SK-N-DZ (cell line): ENCODE measurements around the gene CSGALNACT2.
"Not testable (repeated sequence)": the region's sequence is repeated elsewhere in the genome, so short reads cannot be mapped to it uniquely, and the experiment has no call there.

ENCODE experiments used
- DNase-seq: peaks from one replicate; pipeline ENCODE4 v3.0.0-alpha.2; 2015; ENCODE audit warnings: low spot score

CSGALNACT2 gene

DNA sequence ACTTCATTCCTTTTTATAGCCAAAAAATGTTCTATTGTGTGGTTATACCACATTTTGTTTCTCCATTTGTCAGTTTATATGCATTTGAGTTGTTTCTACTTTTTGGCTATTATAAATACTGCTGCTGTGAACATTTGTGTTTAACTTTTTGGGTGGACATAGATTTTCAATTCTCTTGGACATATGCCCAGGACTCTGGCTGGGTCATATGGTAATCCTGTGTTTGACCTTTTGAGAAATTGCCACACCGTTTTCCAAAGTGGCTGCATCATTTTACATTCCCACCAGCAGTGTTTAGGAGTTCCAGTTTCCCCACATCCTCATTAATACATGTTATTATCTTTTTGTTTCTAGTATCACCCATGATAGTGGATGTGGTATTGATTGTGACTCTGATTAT, 39.4 kb downstream of the CSGALNACT2 start:
- DNase-seq, result no peak

GRCh38 chr10:43181146-43181545, 42.9 kb downstream of the CSGALNACT2 start:
- no peak for DNase-seq

DNA sequence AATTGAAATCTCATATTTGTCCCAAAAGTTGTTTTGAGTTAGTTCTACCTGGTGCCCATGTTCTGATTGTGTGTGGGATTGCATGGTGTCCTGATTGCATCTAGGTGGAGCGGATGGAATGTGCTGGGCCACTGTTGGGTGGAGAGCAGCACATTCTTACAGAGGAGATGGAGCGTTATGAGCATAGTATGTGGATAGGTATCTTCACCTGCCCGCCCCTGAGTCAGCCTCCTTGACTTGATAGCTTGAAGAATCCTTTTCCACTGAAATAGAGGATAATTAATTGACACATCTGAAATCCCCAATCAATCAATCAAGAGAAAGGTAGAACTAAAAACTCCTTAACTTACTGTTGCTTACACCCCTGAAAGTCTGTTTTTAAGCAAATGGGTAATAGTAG, 45.5 kb downstream of the CSGALNACT2 start:
- DNase-seq, result not testable (repeated sequence)

DNA sequence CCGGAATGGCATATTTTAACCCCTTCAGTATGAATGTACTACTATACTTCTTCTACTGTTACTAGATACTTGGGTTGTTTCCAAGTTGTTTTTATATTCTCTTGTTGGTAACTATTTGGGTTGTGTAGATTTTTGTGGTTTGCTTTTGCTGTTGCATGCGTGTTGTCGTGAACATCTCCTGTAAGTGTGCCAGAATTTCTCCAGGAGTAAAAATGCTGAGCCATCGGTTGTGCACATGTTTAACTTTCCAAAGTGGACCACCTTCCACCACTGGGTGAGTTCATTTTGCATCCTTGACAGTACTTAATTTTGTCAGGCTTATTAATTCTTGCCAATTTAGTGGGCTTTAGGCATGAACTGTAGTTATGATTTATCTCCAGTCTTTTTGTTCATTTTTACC, 47.9 kb downstream of the CSGALNACT2 start:
- DNase-seq, result no peak

DNA sequence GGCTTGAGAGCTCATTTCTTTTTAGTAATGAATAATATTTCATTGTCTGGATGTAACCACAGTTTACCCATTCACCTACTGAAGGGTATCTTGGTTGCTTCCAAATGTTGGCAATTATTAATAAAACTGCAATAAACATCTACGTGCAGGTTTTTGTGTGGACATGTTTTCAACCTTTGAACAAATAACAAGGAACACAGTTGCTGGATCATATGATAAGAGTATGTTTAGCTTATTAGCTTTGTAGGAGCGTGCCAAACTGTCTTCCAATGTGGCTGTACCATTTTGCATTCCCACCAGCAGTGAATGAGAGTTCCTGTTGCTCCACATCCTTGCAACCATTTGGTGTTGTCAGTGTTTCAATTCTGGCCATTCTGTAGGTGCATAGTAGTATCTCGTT, 49.0 kb downstream of the CSGALNACT2 start:
- DNase-seq, result no peak

DNA sequence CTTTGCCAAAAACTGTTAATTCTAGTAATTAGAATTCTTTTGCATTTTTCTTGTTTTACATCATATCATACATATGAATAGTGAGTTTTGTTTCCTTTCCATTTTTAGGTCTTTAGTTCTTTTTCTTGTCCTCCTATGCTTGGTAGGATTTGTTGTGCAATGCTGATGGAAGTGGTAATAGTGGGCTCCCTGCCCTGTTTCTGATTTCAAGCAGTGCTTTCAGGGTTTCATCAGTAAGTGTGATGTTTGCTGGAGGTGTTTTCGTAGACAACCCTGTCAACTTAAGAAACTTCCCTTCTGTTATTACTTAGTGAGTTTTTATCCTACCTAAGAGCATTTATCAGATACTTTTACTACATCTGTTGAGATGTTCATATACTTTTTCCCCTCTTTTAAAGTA, 50.5 kb downstream of the CSGALNACT2 start:
- no peak for DNase-seq

GRCh38 chr10:43190289-43190688, 52.0 kb downstream of the CSGALNACT2 start:
- DNase-seq, result no peak

GRCh38 chr10:43190775-43191174, 52.5 kb downstream of the CSGALNACT2 start:
- no peak for DNase-seq

DNA sequence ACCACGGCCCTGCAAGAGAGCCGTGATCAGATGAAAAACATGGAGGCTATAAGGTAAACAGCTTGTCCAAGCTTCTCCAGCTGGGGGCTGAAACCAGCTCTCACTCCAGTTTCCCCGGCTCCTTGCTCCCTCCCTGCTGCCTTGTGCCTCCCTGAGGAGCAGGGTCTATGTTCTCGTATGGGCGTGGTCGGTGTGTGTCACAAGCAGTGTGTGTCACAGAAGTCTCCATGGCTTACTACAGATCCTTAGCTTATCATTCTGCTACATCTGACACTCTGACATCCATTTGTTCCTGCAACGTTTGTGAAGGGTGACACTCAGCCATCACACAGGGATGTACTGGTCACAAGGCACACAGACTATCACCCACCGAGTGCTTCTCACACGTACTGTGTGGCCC, 54.6 kb downstream of the CSGALNACT2 start:
- DNase-seq, result no peak

DNA sequence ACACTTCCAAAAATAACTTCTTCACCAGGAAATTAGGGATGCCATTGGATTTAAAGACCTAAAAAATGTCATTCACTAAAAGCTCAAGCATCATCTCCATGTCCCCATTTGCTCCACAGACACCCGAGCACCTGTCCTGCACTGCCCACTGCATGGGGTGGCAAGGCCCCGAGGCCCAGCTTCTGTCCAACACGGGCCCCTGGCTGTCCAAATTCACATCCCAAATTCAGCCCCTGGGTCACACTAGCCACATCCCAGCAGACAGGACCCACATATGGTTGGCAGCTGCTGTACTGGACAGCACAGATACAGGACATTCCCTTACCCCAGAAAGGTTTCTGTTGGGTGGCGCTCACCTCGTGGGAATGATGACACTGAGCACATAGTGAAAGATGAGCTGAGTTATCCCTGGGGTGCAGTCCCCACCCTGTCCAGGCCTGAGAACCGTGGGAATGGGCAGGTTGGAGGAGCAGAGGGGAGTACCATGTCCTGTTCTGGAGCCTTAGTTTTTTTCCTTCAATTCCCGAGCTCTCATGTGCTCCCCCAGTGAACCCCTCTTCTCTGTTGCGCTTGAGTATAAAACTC, 55.3 kb downstream of the CSGALNACT2 start:
- DNase-seq, result no peak

DNA sequence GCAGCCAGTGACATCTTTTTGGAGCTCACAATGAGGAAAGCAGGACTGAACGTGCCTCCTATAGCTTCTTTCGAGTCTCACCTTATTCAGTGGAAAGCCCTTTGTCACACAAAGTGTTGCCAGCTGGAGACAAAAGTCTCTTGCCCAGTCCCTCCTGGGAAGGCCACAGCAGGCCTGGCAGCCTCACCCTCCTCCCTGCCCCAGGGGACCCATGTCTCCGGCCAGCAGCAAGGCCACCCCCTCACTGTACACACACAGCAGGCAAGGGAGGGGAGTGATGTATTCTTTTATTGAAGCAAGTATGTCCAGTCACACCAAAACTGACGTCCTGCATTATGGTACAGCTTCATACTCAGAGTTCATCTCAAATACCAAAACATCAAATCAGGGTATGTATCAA, 56.0 kb downstream of the CSGALNACT2 start:
- DNase-seq, result no peak

- DNase-seq, result no peak
Observed at GRCh38 chr10:43194859-43195258, 56.6 kb downstream of the CSGALNACT2 start.

DNA sequence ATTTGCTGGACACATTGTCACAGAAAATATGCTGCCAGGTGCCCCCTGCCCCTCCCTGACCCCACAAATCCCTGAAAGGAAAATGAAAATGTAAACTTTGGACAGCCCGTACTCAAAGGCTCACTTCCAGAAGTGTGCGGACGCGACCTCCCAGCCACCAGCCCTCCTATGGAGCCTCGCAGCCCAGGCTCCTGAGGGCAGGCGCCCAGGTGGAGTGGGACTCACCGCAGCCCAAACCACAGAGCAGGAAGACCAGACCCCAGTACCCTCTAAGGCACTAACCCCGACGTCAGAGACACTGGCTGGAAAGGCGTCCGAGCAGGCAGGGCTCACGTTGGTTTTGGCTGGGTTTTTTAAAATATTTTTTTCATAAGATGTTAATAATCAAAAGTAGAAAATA, 57.3 kb downstream of the CSGALNACT2 start:
- DNase-seq, result no peak

- no peak for DNase-seq
Observed at GRCh38 chr10:43196131-43196980, 58.1 kb downstream of the CSGALNACT2 start.

DNA sequence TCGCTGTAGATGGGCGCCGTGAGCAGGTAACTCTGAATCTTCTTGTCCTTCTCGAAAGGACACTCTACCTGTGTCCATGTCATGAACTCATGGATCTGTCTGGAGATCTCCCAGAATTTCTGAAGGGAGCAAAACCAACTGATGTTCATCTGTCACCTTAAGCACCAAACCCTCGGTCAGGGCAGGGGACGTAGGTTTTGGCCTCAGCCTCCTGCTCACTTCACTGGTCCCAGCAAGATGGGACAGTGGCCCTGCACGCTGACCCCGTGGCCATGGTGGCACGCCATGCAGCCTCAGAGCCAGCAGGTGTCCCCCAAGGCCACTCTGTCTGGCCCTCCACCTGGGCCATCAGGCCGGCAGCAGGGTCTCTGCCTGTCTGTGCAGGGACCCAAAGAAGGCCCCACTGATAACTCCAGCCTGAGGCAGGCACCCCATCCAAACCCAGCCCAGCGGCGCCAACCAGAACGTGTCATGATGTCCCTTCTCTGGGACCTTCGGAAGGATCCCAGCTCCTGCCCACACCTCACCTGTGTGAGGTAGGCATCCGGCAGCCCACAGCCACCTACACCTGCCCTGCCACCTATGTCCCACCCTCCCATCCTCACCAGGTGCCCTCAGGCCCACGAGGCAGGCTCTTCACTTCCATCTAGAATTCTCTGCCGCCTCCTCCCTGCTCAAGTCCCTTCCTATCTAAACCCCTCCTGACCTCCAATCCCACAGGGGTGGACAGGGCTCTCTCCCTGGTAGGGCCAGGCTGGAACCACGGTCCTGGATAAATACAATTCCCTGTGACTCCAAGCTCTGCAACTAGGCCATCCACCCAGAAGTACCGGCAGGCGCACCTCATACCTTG, 59.0 kb downstream of the CSGALNACT2 start:
- no peak for DNase-seq

- DNase-seq, result peak; percentile 36
Observed at GRCh38 chr10:43197834-43198681, 59.8 kb downstream of the CSGALNACT2 start.

DNA sequence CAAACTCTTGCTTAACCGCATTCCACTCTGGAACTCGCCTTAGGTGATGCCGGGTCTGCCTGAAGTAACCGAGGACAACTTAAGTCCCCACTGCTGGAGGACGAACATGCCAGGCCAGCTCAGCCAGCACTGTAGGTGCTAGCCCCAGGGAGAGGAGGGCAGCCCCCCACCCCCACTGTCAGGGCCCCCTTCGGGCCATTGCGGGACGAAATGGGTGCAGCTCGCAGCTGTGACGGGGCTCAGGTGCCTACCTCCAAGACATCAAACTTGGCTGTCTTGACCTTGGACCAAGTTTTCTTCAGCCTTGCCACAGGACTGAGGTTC, 60.4 kb downstream of the CSGALNACT2 start:
- DNase-seq, result no peak

- DNase-seq, result no peak
Observed at GRCh38 chr10:43199088-43199683, 60.9 kb downstream of the CSGALNACT2 start.

DNA sequence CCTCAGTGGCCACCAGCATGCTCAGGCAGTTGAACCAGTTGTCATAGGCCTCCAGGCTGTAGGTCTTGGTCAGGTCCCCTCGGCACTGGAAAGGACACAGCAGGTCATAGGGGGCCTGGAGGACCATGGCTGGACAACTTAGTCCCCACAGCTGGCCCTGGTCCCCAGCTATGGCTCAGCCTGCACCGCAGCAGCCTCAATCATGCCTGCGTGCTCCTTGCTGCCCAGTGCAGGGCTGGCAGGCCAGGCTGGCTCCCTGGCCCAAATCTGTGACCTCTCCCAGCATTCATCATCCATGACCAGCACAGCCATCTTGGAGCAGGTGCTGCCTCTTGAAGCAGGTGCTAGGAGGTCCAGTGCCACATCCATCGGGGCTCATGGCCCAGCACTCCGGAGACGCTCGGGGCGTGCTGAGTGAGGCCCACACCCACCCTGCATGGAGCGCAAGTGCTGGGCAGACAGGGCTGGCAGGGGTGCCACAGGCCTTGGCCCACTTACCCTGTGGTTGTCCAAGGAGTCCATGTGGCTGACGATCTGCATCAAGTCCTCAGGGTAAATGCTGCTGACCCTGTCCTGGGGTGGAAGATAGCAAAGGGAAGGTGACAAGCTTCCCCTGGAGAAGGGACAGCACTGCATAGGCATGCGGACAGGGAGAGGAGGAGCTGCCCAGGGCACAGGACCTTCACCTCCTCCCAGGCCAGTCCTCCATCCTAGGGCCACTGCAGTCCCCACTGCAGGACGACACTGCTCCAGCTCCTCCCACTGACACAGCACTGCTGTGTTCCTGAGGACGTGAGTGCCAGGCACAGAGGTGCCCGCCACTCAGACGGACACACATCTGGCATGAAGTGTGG, 61.7 kb downstream of the CSGALNACT2 start:
- DNase-seq, result no peak
